22Rv1 (cell line): ENCODE measurements around the gene MTX2.

Experiments used
- ZFX ChIP-seq: fragments of 450-650 bp; IDR thresholded peaks from 2 replicates; pipeline ENCODE4 v1.6.1; 2017; ENCODE audit warnings: antibody characterized with exemption, borderline replicate concordance
- TF ChIP-seq, protein P1 (sequence below): fragments of 450-650 bp; IDR thresholded peaks from 2 replicates; pipeline ENCODE4 v1.5.1; 2017; ENCODE audit warnings: mild to moderate bottlenecking

DNA sequence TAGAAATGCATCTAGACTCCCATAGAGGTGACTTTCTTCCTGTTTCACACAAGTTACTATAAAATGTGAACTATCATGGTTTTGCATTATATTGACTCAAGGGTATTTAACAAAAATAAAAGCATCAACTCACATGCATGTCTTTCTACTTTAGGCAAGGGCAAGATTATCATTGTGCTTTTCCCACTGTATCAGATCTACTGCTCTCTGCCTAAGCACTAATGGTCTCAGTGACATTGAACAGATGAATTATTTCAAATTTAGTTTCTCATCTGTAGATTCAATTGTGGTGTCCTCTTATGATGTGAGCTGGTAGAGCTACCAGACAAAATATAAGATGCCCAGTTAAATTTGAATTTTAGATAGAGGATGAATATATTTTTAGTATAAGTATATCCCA lies 113.9 kb downstream of the MTX2 start:
- TF ChIP-seq, protein P1, sequence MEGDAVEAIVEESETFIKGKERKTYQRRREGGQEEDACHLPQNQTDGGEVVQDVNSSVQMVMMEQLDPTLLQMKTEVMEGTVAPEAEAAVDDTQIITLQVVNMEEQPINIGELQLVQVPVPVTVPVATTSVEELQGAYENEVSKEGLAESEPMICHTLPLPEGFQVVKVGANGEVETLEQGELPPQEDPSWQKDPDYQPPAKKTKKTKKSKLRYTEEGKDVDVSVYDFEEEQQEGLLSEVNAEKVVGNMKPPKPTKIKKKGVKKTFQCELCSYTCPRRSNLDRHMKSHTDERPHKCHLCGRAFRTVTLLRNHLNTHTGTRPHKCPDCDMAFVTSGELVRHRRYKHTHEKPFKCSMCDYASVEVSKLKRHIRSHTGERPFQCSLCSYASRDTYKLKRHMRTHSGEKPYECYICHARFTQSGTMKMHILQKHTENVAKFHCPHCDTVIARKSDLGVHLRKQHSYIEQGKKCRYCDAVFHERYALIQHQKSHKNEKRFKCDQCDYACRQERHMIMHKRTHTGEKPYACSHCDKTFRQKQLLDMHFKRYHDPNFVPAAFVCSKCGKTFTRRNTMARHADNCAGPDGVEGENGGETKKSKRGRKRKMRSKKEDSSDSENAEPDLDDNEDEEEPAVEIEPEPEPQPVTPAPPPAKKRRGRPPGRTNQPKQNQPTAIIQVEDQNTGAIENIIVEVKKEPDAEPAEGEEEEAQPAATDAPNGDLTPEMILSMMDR, result no peak
- no peak for TF ChIP-seq ZFX
